H1 (cell line): ENCODE results near the gene SYNPR. TPM values are rescaled to one million over a fixed set of nuclear protein-coding genes. Genes with fewer than 3 reads are reported as not detected.

Experiments
- CTCF ChIA-PET: fragments of 300-600 bp; sonication (Branson Sonifier 250); formaldehyde crosslinking; loops from one replicate; lab custom pipeline; 2021; ENCODE audit not compliant: partially characterized antibody; lab: Charles Lee
- POLR2A ChIA-PET: fragments of 300-600 bp; sonication (Branson Sonifier 250); formaldehyde crosslinking; loops from one replicate; lab custom pipeline; 2021; ENCODE audit warnings: inconsistent platforms; ENCODE audit not compliant: partially characterized antibody; lab: Charles Lee
- DNase-seq, 2 experiments: peaks; one replicate each; pipeline versions ENCODE4 v3.0.0 to v3.0.0-alpha.2; 2010 to 2022; ENCODE audit warnings: low spot score in 2 of 2, low read depth in 1 of 2, mixed read lengths in 1 of 2
- FAIRE-seq: peaks from 2 replicates; lab custom pipeline; 2011; peaks lifted over from hg19 to GRCh38; lab: Jason Lieb, UNC
- H2AFZ ChIP-seq: 2 replicates; pipeline ENCODE4 v1.8.1; 2012; ENCODE audit warnings: low read length, inconsistent platforms
- H2AK5ac ChIP-seq: 2 replicates; pipeline ENCODE4 v1.6.1; 2013; ENCODE audit warnings: low read depth, low read length
- H2BK120ac ChIP-seq: replicated peaks from 2 replicates; pipeline ENCODE3; 2013; ENCODE audit warnings: low read depth, low read length, inconsistent platforms
- H2BK12ac ChIP-seq: 2 replicates; pipeline ENCODE4 v1.6.1; 2013; ENCODE audit warnings: low read depth, low read length
- H2BK15ac ChIP-seq: 2 replicates; pipeline ENCODE4 v1.6.1; 2013; ENCODE audit warnings: low read length
- H2BK20ac ChIP-seq: 2 replicates; pipeline ENCODE4 v1.6.1; 2013; ENCODE audit warnings: low read length
- H2BK5ac ChIP-seq: 2 replicates; pipeline ENCODE4 v1.6.1; 2013; ENCODE audit warnings: low read depth, low read length
- H3K14ac ChIP-seq: 2 replicates; pipeline ENCODE4 v1.6.1; 2013; ENCODE audit warnings: inconsistent platforms; ENCODE audit not compliant: insufficient read length
- H3K18ac ChIP-seq: 2 replicates; pipeline ENCODE4 v1.6.1; 2013; ENCODE audit warnings: low read length; ENCODE audit errors: extremely low read depth
- H3K23ac ChIP-seq: 2 replicates; pipeline ENCODE4 v1.6.1; 2013; ENCODE audit warnings: inconsistent platforms; ENCODE audit not compliant: insufficient read length
- H3K23me2 ChIP-seq: 2 replicates; pipeline ENCODE4 v1.6.1; 2013; ENCODE audit warnings: low read depth, low read length
- H3K27ac ChIP-seq: 2 replicates; pipeline ENCODE4 v1.6.1; 2011; ENCODE audit warnings: low read depth, low read length, inconsistent platforms
- H3K27me3 ChIP-seq, 4 experiments: replicated peaks in 1 of 4; 1 replicate in 1 of 4; 2 replicates in 3 of 4; pipeline versions ENCODE4 v1.6.1 to v1.8.1; 2011 to 2013; ENCODE audit warnings: low read length in 3 of 4, mild to moderate bottlenecking in 3 of 4, inconsistent platforms in 2 of 4, mixed read lengths in 2 of 4, moderate library complexity in 1 of 4; ENCODE audit not compliant: control insufficient read depth in 3 of 4, insufficient read depth in 3 of 4; ENCODE audit errors: extremely low read depth in 1 of 4
- H3K36me3 ChIP-seq, 4 experiments: 2 replicates each; pipeline versions ENCODE4 v1.6.1 to v1.8.1; 2011 to 2013; ENCODE audit warnings: mild to moderate bottlenecking in 4 of 4, low read length in 3 of 4, moderate library complexity in 2 of 4, control low read depth in 1 of 4, inconsistent platforms in 1 of 4; ENCODE audit not compliant: insufficient read depth in 4 of 4, control insufficient read depth in 2 of 4
- H3K4ac ChIP-seq: replicated peaks from 2 replicates; pipeline ENCODE3; 2013; ENCODE audit warnings: low read length, low read depth, mixed read lengths, inconsistent platforms; ENCODE audit not compliant: insufficient read length
- H3K4me1 ChIP-seq, 4 experiments: replicated peaks in 1 of 4; 1 replicate in 1 of 4; 2 replicates in 3 of 4; pipeline versions ENCODE4 v1.6.1 to v1.8.1; 2011 to 2013; ENCODE audit warnings: low read length in 3 of 4, inconsistent platforms in 2 of 4, mixed read lengths in 1 of 4; ENCODE audit not compliant: insufficient read depth in 4 of 4, control insufficient read depth in 3 of 4
- H3K4me2 ChIP-seq, 2 experiments: 2 replicates each; pipeline versions ENCODE4 v1.6.1 to v1.8.1; 2011 to 2013; ENCODE audit warnings: low read depth in 2 of 2, low read length in 2 of 2, control low read depth in 1 of 2, inconsistent platforms in 1 of 2, mild to moderate bottlenecking in 1 of 2; ENCODE audit not compliant: insufficient read depth in 1 of 2
- H3K4me3 ChIP-seq, 4 experiments: fragments of 200-600, 300-600 bp in 1 of 4; sonication (generic), shearing (Covaris generic), sonication (Bioruptor Twin) in 1 of 4; 2 replicates each; pipeline versions ENCODE4 v1.5.1 to v1.8.1; 2011 to 2016; ENCODE audit warnings: low read length in 4 of 4, low read depth in 3 of 4, control low read depth in 2 of 4, inconsistent platforms in 2 of 4, mild to moderate bottlenecking in 2 of 4, mixed read lengths in 1 of 4, moderate library complexity in 1 of 4; ENCODE audit not compliant: insufficient read depth in 2 of 4; ENCODE audit errors: extremely low read depth in 1 of 4
- H3K56ac ChIP-seq: replicated peaks from 2 replicates; pipeline ENCODE3; 2013; ENCODE audit warnings: low read depth, mild to moderate bottlenecking, mixed read lengths, low read length, inconsistent platforms; ENCODE audit not compliant: insufficient read length
- H3K79me1 ChIP-seq: 2 replicates; pipeline ENCODE4 v1.6.1; 2013; ENCODE audit warnings: low read depth, low read length, control low read depth
- H3K79me2 ChIP-seq, 2 experiments: 2 replicates each; pipeline versions ENCODE4 v1.6.1 to v1.8.1; 2012 to 2013; ENCODE audit warnings: low read length in 2 of 2, mild to moderate bottlenecking in 2 of 2, inconsistent platforms in 1 of 2; ENCODE audit not compliant: insufficient read depth in 2 of 2, control insufficient read depth in 1 of 2
- H3K9ac ChIP-seq, 4 experiments: replicated peaks in 1 of 4; 1 replicate in 1 of 4; 2 replicates in 3 of 4; pipeline versions ENCODE4 v1.6.1 to v1.8.1; 2011 to 2013; ENCODE audit warnings: low read depth in 3 of 4, low read length in 3 of 4, control low read depth in 2 of 4, mild to moderate bottlenecking in 2 of 4, moderate library complexity in 2 of 4, inconsistent platforms in 1 of 4; ENCODE audit errors: extremely low read depth in 1 of 4
- H3K9me3 ChIP-seq, 2 experiments: 2 replicates each; pipeline versions ENCODE4 v1.6.1 to v1.8.1; 2012 to 2013; ENCODE audit warnings: mild to moderate bottlenecking in 2 of 2, moderate library complexity in 2 of 2, control low read depth in 1 of 2, inconsistent platforms in 1 of 2, low read depth in 1 of 2, low read length in 1 of 2, mixed read lengths in 1 of 2; ENCODE audit not compliant: insufficient read depth in 2 of 2
- H4K20me1 ChIP-seq, 2 experiments: replicated peaks in 1 of 2; 2 replicates each; pipeline versions ENCODE3 to v1.8.1; 2011 to 2013; ENCODE audit warnings: inconsistent platforms in 2 of 2, low read length in 2 of 2, mild to moderate bottlenecking in 1 of 2; ENCODE audit not compliant: insufficient read depth in 2 of 2, control insufficient read depth in 1 of 2
- H4K5ac ChIP-seq: 2 replicates; pipeline ENCODE4 v1.6.1; 2013; ENCODE audit warnings: low read length, low read depth, mixed read lengths, inconsistent platforms; ENCODE audit not compliant: insufficient read length
- H4K8ac ChIP-seq: 2 replicates; pipeline ENCODE4 v1.8.0; 2013; ENCODE audit warnings: mild to moderate bottlenecking, moderate library complexity, low read length, inconsistent platforms; ENCODE audit not compliant: insufficient read depth; ENCODE audit errors: extremely low read depth
- H4K91ac ChIP-seq: replicated peaks from 2 replicates; pipeline ENCODE3; 2013; ENCODE audit warnings: low read length, mixed read lengths, inconsistent platforms; ENCODE audit not compliant: insufficient read length
- BCL11A ChIP-seq, 2 experiments: IDR thresholded peaks; one replicate each; pipeline ENCODE4 v1.6.1; 2011; ENCODE audit warnings: low read depth in 2 of 2, low read length in 2 of 2, mild to moderate bottlenecking in 2 of 2
- BRCA1 ChIP-seq: IDR thresholded peaks from 2 replicates; pipeline ENCODE4 v1.6.1; 2012; ENCODE audit warnings: low read depth, low read length, improper control_type of control experiment
- CHD2 ChIP-seq: IDR thresholded peaks from 2 replicates; pipeline ENCODE4 v1.6.1; 2012; ENCODE audit warnings: low read length, improper control_type of control experiment
- E2F6 ChIP-seq: IDR thresholded peaks from 2 replicates; pipeline ENCODE4 v1.6.1; 2012; ENCODE audit warnings: inconsistent platforms
- EZH2 ChIP-seq: fragments of 200-600 bp; sonication (generic); IDR thresholded peaks from 2 replicates; pipeline ENCODE4 v1.7.1; 2012; ENCODE audit warnings: low read depth, mild to moderate bottlenecking, moderate library complexity, low read length, inconsistent platforms; ENCODE audit not compliant: severe bottlenecking
- NRF1 ChIP-seq: IDR thresholded peaks from 2 replicates; pipeline ENCODE4 v1.6.1; 2011; ENCODE audit warnings: mild to moderate bottlenecking, low read depth, low read length, improper control_type of control experiment
- PHF8 ChIP-seq: fragments of 200-600 bp; sonication (generic); conservative IDR thresholded peaks from 2 replicates; pipeline ENCODE4 v1.7.1; 2012; ENCODE audit warnings: low read depth, mild to moderate bottlenecking, inconsistent platforms, low read length, moderate library complexity
- POLR2A ChIP-seq, 2 experiments: IDR thresholded peaks; 1 replicate in 1 of 2; 2 replicates in 1 of 2; pipeline ENCODE4 v1.6.1; 2011; ENCODE audit warnings: low read depth in 2 of 2, low read length in 2 of 2, mild to moderate bottlenecking in 2 of 2; ENCODE audit errors: control extremely low read depth in 1 of 2
- SP4 ChIP-seq: IDR thresholded peaks from 2 replicates; pipeline ENCODE4 v1.6.1; 2012; ENCODE audit warnings: low read length, inconsistent platforms
- SUZ12 ChIP-seq: fragments of 200-600 bp; sonication (generic); IDR thresholded peaks from 2 replicates; pipeline ENCODE4 v1.6.1; 2012; ENCODE audit warnings: mild to moderate bottlenecking, inconsistent platforms, low read length, moderate library complexity, mixed read lengths
- WGBS, 2 experiments: shearing (Covaris generic) in 1 of 2; methylation state at CpG; one replicate each; pipeline versions ENCODE4 v1.1.6 to v1.1.7; 2013 to 2015; ENCODE audit warnings: low lambda C conversion rate in 2 of 2, mixed read lengths in 2 of 2, inconsistent platforms in 1 of 2, low coverage in 1 of 2, missing lambda C conversion rate in 1 of 2; ENCODE audit not compliant: insufficient replicate concordance in 2 of 2, insufficient coverage in 1 of 2, insufficient read length in 1 of 2; ENCODE audit errors: extremely low coverage in 1 of 2, missing lambda C conversion rate in 1 of 2; 5-methylcytosine and 5-hydroxymethylcytosine counted together
- polyA plus RNA-seq, 7 experiments: library from polyadenylated mRNA; depleted of rRNA in 3 of 7; stranded (reverse) in 5 of 7; unstranded in 2 of 7; fragments of >200 nt in 5 of 7; fragments of 200-250 nt in 2 of 7; gene quantifications; 1 replicate in 5 of 7; 2 replicates in 1 of 7; 4 replicates in 1 of 7; pipeline versions ENCODE4 v1.2.1 to v1.2.3, GENCODE V29; 2011 to 2013; ENCODE audit warnings: missing spikeins in 2 of 7, mixed read lengths in 2 of 7
- total RNA-seq: library from RNA; stranded (reverse); fragmentation: NEBNext Ultra II Directional; extraction: Animal tissue kit (Norgen Biotek cat#: 25700); gene quantifications from 2 replicates; pipeline ENCODE4 v1.2.1, GENCODE V29; 2021

The SYNPR gene
- total and polyA plus RNA-seq, 2 of the 8 experiments (the other 6 are each of a cell fraction or from before 2014, with no cell fraction given), result 0.39 to 0.99 TPM

- POLR2A ChIA-PET, result no interaction called here
- no peak overlapping the region for H3K4ac ChIP-seq
- CTCF ChIA-PET, result interaction anchor here (0.7 to 1.7 kb wide), 2 partner anchors 31 to 62 kb away, joined by 3 to 4 read pairs; no protein-coding TSS in a partner anchor
- H3K18ac ChIP-seq, result no peak overlapping the region
- no peak overlapping the region for H2BK12ac ChIP-seq
- no peak overlapping the region for H2BK15ac ChIP-seq
- no peak overlapping the region for H3K4me2 ChIP-seq
- no peak overlapping the region for H3K23ac ChIP-seq
- TF ChIP-seq BCL11A (IDR thresholded peaks at IDR 0.05; ENCODE audit: low read depth in 2 of 2, low read length in 2 of 2) (no peak), SP4 (no peak), BRCA1 (no peak), E2F6 (no peak), NRF1 (no peak), CHD2 (no peak), POLR2A (IDR thresholded peaks at IDR 0.05; ENCODE audit: control extremely low read depth in 1 of 2, low read depth in 2 of 2, low read length in 2 of 2) (no peak), PHF8 (no peak), EZH2 (no peak), SUZ12 (no peak)
- TF ChIP-seq, all 59 proteins: peak for 0
- Histone ChIP-seq H3K4me3 (no peak overlapping the region), H3K79me2 (no peaks in the 10 kb centered on the region), H4K8ac (no peak overlapping the region), H2AK5ac (no peak overlapping the region), H4K5ac (no peak overlapping the region), H3K56ac (no peak overlapping the region), H3K9ac (no peak overlapping the region), H2BK20ac (no peak overlapping the region), H3K27ac (no peak overlapping the region), H4K20me1 (no peaks in the 10 kb centered on the region), H4K91ac (no peak overlapping the region), H3K36me3 (no peaks in the 10 kb centered on the region), H2BK5ac (no peak overlapping the region), H3K4me1 (no peaks in the 10 kb centered on the region), H2BK120ac (no peak overlapping the region), H3K9me3 (no peaks in the 10 kb centered on the region), H2AFZ (no peak overlapping the region), H3K14ac (no peak overlapping the region), H3K79me1 (no peaks in the 10 kb centered on the region), H3K27me3 (no peaks in the 10 kb centered on the region), H3K23me2 (no peaks in the 10 kb centered on the region)
- no peak for FAIRE-seq
- 94% methylated on average over 3 of the region's 3 CpGs; no CpG with 5 or more reads in 1 of the 2 experiments for WGBS, 2 experiments
- no peak for DNase-seq
Measured at GRCh38 chr3:63493101-63493500, 215.0 kb downstream of the SYNPR start.
